ENCODE results near the gene SFRP2. TPM values are rescaled to one million over a fixed set of nuclear protein-coding genes. Genes with fewer than 3 reads are reported as not detected.

Gene SFRP2
- total RNA-seq, 5 donors from 2014 or later (not counting 1 experiment from before 2014, with no cell fraction given): 0.36 to 0.82 (median 0.47) TPM; not detected in 2

DNA sequence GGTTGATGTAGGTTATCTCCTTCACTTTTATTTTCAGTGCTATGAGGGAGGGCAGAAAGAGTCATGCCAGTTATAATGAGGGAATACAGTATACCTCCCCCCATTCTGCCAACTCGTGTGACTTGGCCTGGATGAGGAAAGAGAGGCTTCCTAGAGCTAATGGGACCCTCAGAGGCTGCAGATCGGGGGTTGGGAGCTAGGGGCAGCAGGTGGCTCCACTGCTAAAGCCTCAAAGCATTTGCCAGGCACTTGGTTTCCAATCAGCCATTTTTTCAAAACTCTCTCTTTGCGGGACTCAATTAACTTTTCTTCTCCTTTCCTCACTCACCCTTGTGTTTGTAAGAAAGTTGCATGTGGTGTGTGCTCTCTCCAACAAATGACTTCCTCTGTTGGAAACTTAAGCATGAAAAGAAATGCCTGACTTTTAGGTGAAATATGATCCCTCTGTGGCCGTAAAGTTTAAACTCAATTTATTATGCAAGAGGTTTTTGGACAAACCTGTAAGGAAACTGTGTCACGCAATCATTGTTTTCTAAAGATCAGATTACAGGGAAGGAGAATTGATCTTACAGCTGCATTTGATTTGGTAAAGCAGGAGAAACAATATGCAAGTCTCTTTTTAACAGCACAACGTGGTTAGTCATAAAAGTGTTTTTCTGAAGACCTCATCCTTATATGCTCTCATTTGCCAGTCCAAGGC, 7.0 kb downstream of the SFRP2 start:
- WGBS (ENCODE audit: insufficient coverage): 50% methylated on average over 1 of the region's 6 CpGs
- ChIA-PET POLR2A (no interaction called here), CTCF (no interaction called here)
- Mint-ChIP-seq H3K9me3 (peaks cover 0 to 5% (median 5%) of the 10 kb centered on the region in 3 donors), H3K4me3 (no peak overlapping the region), H3K27ac (no peak overlapping the region), H3K36me3 (no peaks in the 10 kb centered on the region), H3K4me1 (no peaks in the 10 kb centered on the region), H3K27me3 (peaks cover 48 to 64% of the 10 kb centered on the region in 2 donors)
- ATAC-seq (replicated peaks in 1 of 4) (no peak), DNase-seq (no peak)
- H3K27ac ChIP-seq (ENCODE audit: low read length): no peak overlapping the region
- H3K9me3 ChIP-seq: no peaks in the 10 kb centered on the region
- no peaks in the 10 kb centered on the region for H3K4me1 ChIP-seq (ENCODE audit: control insufficient read depth in 1 of 2, extremely low read depth in 1 of 2, insufficient read depth in 2 of 2, low read length in 2 of 2)
- peaks cover 9 to 16% of the 10 kb centered on the region in 2 experiments for H3K27me3 ChIP-seq (replicated peaks in 1 of 2; ENCODE audit: control insufficient read depth in 2 of 2, extremely low read depth in 1 of 2, insufficient read depth in 2 of 2, low read length in 1 of 2)
- no peak overlapping the region for H3K4me3 ChIP-seq (ENCODE audit: control insufficient read depth in 1 of 2, extremely low read depth in 1 of 2, low read length in 1 of 2)
- no peaks in the 10 kb centered on the region for H3K36me3 ChIP-seq (ENCODE audit: control insufficient read depth in 2 of 2, extremely low read depth in 1 of 2, insufficient read depth in 1 of 2, low read length in 1 of 2)

DNA sequence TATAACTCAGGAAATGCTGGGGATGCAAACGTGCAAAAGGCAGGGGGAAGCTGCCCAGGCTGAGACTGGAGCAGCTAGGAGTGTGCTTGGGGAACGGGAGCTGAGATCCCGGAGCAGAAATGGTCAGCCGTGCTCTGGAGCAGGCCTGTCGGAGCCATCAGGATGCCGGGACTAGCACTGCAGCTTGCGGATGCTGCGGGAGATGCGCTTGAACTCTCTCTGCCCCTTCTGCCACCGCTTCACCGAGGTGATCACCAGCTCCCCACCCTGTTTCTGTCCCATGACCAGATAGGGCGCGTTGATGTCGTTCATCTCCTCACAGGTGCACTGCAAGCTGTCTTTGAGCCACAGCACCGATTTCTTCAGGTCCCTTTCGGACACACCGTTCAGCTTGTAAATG, 7.6 kb downstream of the SFRP2 start:
- H3K36me3 ChIP-seq (ENCODE audit: control insufficient read depth in 2 of 2, extremely low read depth in 1 of 2, insufficient read depth in 1 of 2, low read length in 1 of 2): no peaks in the 10 kb centered on the region
- Mint-ChIP-seq H3K27ac (no peak overlapping the region), H3K4me1 (no peaks in the 10 kb centered on the region), H3K4me3 (no peak overlapping the region), H3K36me3 (no peaks in the 10 kb centered on the region), H3K9me3 (peaks cover 0 to 5% (median 5%) of the 10 kb centered on the region in 3 donors), H3K27me3 (peaks cover 48 to 64% of the 10 kb centered on the region in 2 donors)
- ChIA-PET CTCF (interaction anchor here in 1 of 2 donors (0.6 kb wide), 1 partner anchor 27 kb away, joined by 3 read pairs; no protein-coding TSS in a partner anchor), POLR2A (no interaction called here)
- H3K9me3 ChIP-seq: no peaks in the 10 kb centered on the region
- peaks cover 7 to 13% of the 10 kb centered on the region in 2 experiments for H3K27me3 ChIP-seq (replicated peaks in 1 of 2; ENCODE audit: control insufficient read depth in 2 of 2, extremely low read depth in 1 of 2, insufficient read depth in 2 of 2, low read length in 1 of 2)
- H3K4me3 ChIP-seq (ENCODE audit: control insufficient read depth in 1 of 2, extremely low read depth in 1 of 2, low read length in 1 of 2): no peak overlapping the region
- H3K4me1 ChIP-seq (ENCODE audit: control insufficient read depth in 1 of 2, extremely low read depth in 1 of 2, insufficient read depth in 2 of 2, low read length in 2 of 2): no peaks in the 10 kb centered on the region
- H3K27ac ChIP-seq (ENCODE audit: low read length): no peak overlapping the region
- DNase-seq: no peak
- no peak for ATAC-seq (replicated peaks in 1 of 4)
- 89% methylated on average over 11 of the region's 17 CpGs for WGBS (ENCODE audit: insufficient coverage)

- Mint-ChIP-seq H3K36me3 (no peaks in the 10 kb centered on the region), H3K4me1 (no peaks in the 10 kb centered on the region), H3K4me3 (no peak overlapping the region), H3K9me3 (peaks cover 0 to 5% (median 5%) of the 10 kb centered on the region in 3 donors), H3K27ac (no peak overlapping the region), H3K27me3 (peaks cover 48 to 64% of the 10 kb centered on the region in 2 donors)
- Histone ChIP-seq H3K27me3 (replicated peaks in 1 of 2; ENCODE audit: control insufficient read depth in 2 of 2, extremely low read depth in 1 of 2, insufficient read depth in 2 of 2, low read length in 1 of 2) (peaks cover 6 to 13% of the 10 kb centered on the region in 2 experiments), H3K4me3 (ENCODE audit: control insufficient read depth in 1 of 2, extremely low read depth in 1 of 2, low read length in 1 of 2) (no peak overlapping the region), H3K9me3 (no peaks in the 10 kb centered on the region), H3K4me1 (ENCODE audit: control insufficient read depth in 1 of 2, extremely low read depth in 1 of 2, insufficient read depth in 2 of 2, low read length in 2 of 2) (no peaks in the 10 kb centered on the region), H3K36me3 (ENCODE audit: control insufficient read depth in 2 of 2, extremely low read depth in 1 of 2, insufficient read depth in 1 of 2, low read length in 1 of 2) (no peaks in the 10 kb centered on the region), H3K27ac (ENCODE audit: low read length) (no peak overlapping the region)
- CTCF ChIA-PET: interaction anchor here in 1 of 2 donors (0.6 kb wide), 1 partner anchor 27 kb away, joined by 3 read pairs; no protein-coding TSS in a partner anchor
- POLR2A ChIA-PET: no interaction called here
- WGBS (ENCODE audit: insufficient coverage): no CpG with 5 or more reads among the region's 1 CpG
- ATAC-seq (replicated peaks in 1 of 4) (no peak), DNase-seq (no peak)
These were observed 8.0 kb downstream of the SFRP2 start for GRCh38 chr4:153780876-153781275.

GRCh38 chr4:153780221-153780620, 8.7 kb downstream of the SFRP2 start:
- no peak for ATAC-seq (replicated peaks in 1 of 4)
- ChIA-PET CTCF (interaction anchor here in 1 of 2 donors (0.6 kb wide), 1 partner anchor 343 kb away, joined by 5 read pairs; no protein-coding TSS in a partner anchor), POLR2A (no interaction called here)
- H3K27me3 ChIP-seq (replicated peaks in 1 of 2; ENCODE audit: control insufficient read depth in 2 of 2, extremely low read depth in 1 of 2, insufficient read depth in 2 of 2, low read length in 1 of 2): peaks cover 6 to 10% of the 10 kb centered on the region in 2 experiments
- WGBS (ENCODE audit: insufficient coverage): 45% methylated on average over 2 of the region's 2 CpGs
- DNase-seq: no peak
- Mint-ChIP-seq H3K27ac (no peak overlapping the region), H3K4me3 (no peak overlapping the region), H3K4me1 (no peaks in the 10 kb centered on the region), H3K36me3 (no peaks in the 10 kb centered on the region), H3K9me3 (peaks cover 0 to 5% (median 5%) of the 10 kb centered on the region in 3 donors), H3K27me3 (peaks cover 47 to 64% of the 10 kb centered on the region in 2 donors)
- H3K36me3 ChIP-seq (ENCODE audit: control insufficient read depth in 2 of 2, extremely low read depth in 1 of 2, insufficient read depth in 1 of 2, low read length in 1 of 2): no peaks in the 10 kb centered on the region
- no peaks in the 10 kb centered on the region for H3K9me3 ChIP-seq
- H3K4me1 ChIP-seq (ENCODE audit: control insufficient read depth in 1 of 2, extremely low read depth in 1 of 2, insufficient read depth in 2 of 2, low read length in 2 of 2): no peaks in the 10 kb centered on the region
- H3K4me3 ChIP-seq (ENCODE audit: control insufficient read depth in 1 of 2, extremely low read depth in 1 of 2, low read length in 1 of 2): no peak overlapping the region
- H3K27ac ChIP-seq (ENCODE audit: low read length): no peak overlapping the region

DNA sequence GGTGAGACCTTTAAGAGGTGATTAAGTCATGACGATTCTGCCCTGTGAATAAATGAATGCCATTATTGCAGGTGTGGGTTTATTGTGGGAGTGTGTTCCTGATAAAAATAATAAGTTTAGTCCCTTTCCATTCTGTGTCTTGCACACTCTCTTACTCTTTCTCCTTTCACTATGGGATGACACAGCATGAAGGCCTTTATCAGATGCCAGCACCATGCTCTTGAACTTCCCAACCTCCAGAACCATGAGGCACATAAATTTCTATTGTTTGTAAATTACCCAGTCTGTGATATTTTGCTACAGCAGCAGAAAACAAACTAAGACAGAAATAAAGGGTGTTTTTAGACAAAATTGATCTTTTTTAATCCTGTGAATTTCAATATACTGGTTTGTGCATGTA, 10.5 kb downstream of the SFRP2 start:
- no peak overlapping the region for H3K27ac Mint-ChIP-seq
- Histone ChIP-seq H3K36me3 (ENCODE audit: control insufficient read depth in 2 of 2, extremely low read depth in 1 of 2, insufficient read depth in 1 of 2, low read length in 1 of 2) (no peaks in the 10 kb centered on the region), H3K9me3 (no peaks in the 10 kb centered on the region), H3K27me3 (replicated peaks in 1 of 2; ENCODE audit: control insufficient read depth in 2 of 2, extremely low read depth in 1 of 2, insufficient read depth in 2 of 2, low read length in 1 of 2) (peaks cover 3 to 6% of the 10 kb centered on the region in 2 experiments), H3K4me1 (ENCODE audit: control insufficient read depth in 1 of 2, extremely low read depth in 1 of 2, insufficient read depth in 2 of 2, low read length in 2 of 2) (no peaks in the 10 kb centered on the region), H3K4me3 (ENCODE audit: control insufficient read depth in 1 of 2, extremely low read depth in 1 of 2, low read length in 1 of 2) (no peak overlapping the region), H3K27ac (ENCODE audit: low read length) (no peak overlapping the region)
- ChIA-PET POLR2A (no interaction called here), CTCF (no interaction called here)
- no peak overlapping the region for H3K4me3 Mint-ChIP-seq
- no CpG with 5 or more reads among the region's 1 CpG for WGBS (ENCODE audit: insufficient coverage)
- H3K9me3 Mint-ChIP-seq: peaks cover 0 to 5% (median 5%) of the 10 kb centered on the region in 3 donors
- no peak for ATAC-seq (replicated peaks in 1 of 4)
- no peaks in the 10 kb centered on the region for H3K36me3 Mint-ChIP-seq
- H3K4me1 Mint-ChIP-seq: no peaks in the 10 kb centered on the region
- peaks cover 45 to 53% of the 10 kb centered on the region in 2 donors for H3K27me3 Mint-ChIP-seq
- DNase-seq: no peak

- H3K36me3 Mint-ChIP-seq: no peaks in the 10 kb centered on the region
- peaks cover 50 to 55% of the 10 kb centered on the region in 2 donors for H3K27me3 Mint-ChIP-seq
- ATAC-seq (replicated peaks in 1 of 4) (no peak), DNase-seq (no peak)
- no peak overlapping the region for H3K27ac Mint-ChIP-seq
- peaks cover 0 to 6% of the 10 kb centered on the region in 2 experiments for H3K27me3 ChIP-seq (replicated peaks in 1 of 2; ENCODE audit: control insufficient read depth in 2 of 2, extremely low read depth in 1 of 2, insufficient read depth in 2 of 2, low read length in 1 of 2)
- H3K27ac ChIP-seq (ENCODE audit: low read length): no peak overlapping the region
- no peak overlapping the region for H3K4me3 ChIP-seq (ENCODE audit: control insufficient read depth in 1 of 2, extremely low read depth in 1 of 2, low read length in 1 of 2)
- H3K4me1 Mint-ChIP-seq: no peaks in the 10 kb centered on the region
- peaks cover 0 to 5% (median 5%) of the 10 kb centered on the region in 3 donors for H3K9me3 Mint-ChIP-seq
- H3K9me3 ChIP-seq: no peaks in the 10 kb centered on the region
- H3K36me3 ChIP-seq (ENCODE audit: control insufficient read depth in 2 of 2, extremely low read depth in 1 of 2, insufficient read depth in 1 of 2, low read length in 1 of 2): no peaks in the 10 kb centered on the region
- no peaks in the 10 kb centered on the region for H3K4me1 ChIP-seq (ENCODE audit: control insufficient read depth in 1 of 2, extremely low read depth in 1 of 2, insufficient read depth in 2 of 2, low read length in 2 of 2)
- POLR2A ChIA-PET: no interaction called here
- CTCF ChIA-PET: no interaction called here
- H3K4me3 Mint-ChIP-seq: no peak overlapping the region
These were observed 11.5 kb downstream of the SFRP2 start for GRCh38 chr4:153777421-153777820.

All from T-cell (primary cell).